Activated CD8-positive, alpha-beta memory T cell treated with anti-CD3 and anti-CD28 coated beads, Interleukin-2, amount 50 U/mL, for 4 hours (primary cell): Measurements from ENCODE around the gene CSNK1G3.
"Not testable (repeated sequence)": the region's sequence is repeated elsewhere in the genome, so short reads cannot be mapped to it uniquely, and the experiment has no call there.

Experiments
- DNase-seq: peaks from one replicate; pipeline ENCODE4 v3.0.0-alpha.2; 2020

Gene CSNK1G3

DNA sequence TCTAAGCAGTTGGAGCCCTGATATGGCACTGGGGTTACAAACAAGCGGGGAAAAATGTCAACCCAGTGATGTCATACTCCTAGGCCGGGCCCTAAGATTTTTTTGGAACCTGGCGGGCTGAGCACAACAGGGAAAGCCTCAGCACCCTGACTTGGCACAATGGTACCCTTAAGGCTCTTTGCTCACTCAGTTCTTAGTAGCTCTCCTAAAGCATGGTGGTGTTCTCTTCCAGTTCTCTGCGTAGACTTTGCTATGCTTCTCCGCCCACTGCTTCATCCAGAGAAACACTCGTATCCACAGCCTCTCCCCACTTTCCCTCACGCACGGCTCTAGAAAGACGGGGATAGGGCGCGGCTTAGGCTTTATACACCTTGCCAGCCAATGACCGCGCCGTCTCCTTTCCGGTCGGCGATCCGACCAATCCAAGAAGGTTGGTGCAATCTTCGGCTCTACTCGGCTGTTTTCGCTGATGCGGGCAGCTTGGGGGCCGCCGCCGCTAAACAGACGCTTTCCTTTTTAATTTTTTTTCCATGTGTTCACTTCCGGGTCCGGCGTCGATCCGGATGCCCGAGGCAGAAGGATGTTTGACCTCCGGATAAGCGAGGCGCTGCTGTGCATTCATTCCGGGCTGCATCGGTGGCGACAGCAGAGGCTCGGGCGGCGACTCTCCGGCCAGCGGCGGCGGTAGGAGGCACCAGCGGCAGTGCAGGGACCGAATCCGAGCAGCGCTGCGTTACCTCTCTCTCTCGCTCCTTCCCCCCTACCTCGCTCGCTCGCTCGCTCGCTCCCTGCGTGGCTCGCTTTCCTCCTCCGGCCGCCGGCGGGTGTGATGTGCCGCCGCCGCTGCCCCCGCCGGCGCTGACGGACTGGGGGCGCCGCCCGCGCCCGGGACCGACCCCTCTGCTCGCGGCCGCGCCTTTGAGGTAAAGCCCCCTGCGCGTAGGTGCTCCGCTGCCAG, at the start of gene CSNK1G3:
TSS of gene CSNK1G3 (plus strand) at position 530 of the 958 bp plus-strand sequence. CDS start 33,487 bp downstream, outside the sequence.
- DNase-seq = peak; percentile 87

DNA sequence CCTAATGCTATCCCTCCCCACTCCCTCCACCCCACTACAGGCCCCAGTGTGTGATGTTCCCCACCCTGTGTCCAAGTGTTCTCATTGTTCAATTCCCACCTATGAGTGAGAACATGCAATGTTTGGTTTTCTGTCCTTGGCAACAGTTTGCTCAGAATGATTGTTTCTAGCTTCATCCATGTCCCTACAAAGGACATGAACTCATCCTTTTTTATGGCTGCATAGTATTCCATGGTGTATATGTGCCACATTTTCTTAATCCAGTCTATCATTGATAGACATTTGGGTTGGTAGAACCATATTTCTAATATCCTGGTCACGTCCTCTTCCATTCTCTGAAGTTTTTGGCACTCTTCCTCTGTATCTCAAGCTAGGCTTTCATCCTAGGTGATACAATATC, 45.1 kb upstream of the CSNK1G3 start:
- not testable (repeated sequence) for DNase-seq

DNA sequence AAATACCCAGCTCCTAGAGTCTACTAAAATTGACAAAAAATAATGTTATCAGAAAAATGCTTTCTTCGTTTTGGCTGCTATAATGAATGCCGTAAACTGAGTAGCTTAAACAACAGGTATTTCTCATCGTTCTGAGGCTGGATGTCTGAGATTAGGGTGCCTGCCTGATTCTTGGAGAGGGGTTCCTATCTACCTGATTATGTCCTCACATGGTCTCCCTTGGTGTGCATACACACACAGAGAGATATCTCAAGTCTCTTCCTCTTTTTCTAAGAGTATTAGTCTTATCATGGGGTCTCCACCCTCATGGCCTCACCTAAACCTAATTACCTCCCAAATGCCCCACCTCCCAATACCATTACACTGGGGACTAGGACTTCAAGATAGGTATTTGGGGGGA, 40.6 kb upstream of the CSNK1G3 start:
- no peak for DNase-seq

DNA sequence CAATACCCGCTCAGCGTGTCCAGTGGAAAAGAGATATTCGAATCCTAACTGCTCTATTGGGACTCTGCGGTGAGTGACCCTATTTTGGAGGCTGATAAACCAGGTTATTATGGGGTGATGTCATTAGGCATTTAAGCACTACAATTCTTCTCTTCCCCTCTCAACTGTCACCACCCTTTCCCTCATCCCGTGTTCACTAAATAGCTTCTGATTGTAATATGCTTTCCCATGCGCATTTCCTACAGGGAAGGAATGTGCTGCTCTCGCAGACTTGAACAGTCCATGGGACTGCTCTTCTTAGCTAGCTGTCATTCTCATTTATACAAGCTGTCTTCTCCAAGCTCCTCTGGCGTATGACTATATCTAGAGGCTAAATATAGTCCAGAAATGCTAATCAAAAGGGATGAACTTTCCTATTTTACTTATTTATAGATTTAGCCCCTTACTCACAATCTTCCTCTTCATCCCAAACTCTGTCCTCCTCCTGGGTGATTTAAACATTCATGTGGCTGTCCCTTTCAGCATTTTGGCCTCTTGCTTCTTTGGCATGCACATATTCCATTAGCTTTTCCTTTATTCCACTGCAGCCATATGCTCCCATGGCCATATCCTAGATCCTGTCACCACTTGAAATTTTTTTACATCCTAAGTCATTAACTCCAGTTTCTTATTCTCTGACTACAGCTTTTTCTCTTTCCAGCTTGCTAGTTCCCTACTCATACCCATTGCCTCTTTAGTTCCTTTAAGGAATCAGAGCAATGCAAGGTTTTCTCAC, 39.6 kb upstream of the CSNK1G3 start:
- DNase-seq = no peak

DNA sequence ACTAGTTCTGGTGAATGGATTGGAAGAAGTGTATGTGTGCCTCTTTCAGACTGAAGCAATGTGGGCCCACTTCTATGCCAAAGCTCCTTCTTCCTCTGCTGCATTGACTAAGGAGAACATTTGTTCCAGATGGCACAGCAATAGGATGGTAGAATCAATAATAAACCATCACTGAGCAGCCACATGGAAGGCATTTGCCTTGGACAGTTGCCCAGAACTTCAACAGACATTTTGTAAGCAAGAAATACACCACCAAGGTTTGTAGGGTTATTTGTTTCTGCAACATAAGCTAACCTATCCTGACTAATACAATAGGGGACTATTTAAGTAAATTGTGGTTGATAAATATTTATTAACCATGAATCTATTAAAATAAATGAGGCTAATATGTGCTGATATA, 37.7 kb upstream of the CSNK1G3 start:
- no peak for DNase-seq

DNA sequence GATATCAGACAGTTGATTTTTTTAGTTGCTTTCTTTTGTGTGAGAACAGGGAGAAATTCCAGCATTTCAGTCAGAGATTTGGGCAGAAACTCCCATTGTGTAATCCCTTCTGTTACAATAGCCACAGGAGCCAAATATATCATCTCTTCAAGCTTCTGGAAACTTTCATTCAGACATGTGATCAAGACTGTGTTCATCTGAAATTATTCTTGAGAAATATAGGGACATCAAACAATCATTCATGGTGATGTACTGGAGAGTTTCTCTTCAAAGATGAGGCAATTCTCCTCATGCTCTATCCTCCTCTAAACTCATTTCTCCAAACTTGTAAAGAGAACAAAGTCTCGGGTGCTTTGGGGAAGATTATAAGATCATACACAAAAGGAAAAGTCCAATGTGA, 35.2 kb upstream of the CSNK1G3 start:
- DNase-seq = no peak

DNA sequence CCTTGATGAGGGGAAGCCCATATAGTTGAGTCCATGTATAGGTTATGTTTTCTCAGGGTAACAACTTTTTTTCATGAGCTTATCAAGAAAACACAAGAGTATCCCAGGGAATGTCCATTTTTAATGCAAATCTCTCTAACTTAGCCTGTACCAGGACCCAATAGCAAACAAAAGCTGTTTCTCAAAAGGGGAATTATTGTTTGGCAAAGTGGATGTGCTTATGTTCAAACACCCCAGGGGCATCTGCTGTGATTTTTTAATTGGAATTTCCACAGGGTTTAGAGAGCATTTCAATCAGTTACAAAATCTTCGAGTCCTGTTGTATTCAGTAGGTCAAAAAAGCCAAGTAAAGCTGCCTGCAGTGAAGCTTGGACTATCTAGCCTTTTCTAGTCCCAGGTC, 33.4 kb upstream of the CSNK1G3 start:
- no peak for DNase-seq

DNA sequence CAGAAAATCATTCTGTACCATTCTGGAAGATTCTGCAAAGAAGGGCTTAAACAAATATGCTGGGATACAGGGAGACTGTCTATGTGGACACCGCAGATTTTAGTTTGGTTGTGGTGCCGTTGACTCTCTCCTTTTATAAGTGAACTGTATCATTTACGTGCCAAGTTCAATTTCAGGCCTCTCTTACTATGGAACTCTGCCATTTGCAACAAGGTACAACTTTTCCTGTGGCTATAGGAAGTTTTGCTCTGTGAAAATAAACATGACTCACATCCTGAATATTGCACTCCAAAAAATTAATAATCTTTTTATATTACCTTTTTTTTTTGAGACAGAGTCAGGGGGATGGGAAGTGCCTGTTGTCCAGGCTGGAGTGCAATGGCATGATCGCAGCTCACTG, 29.7 kb upstream of the CSNK1G3 start:
- no peak for DNase-seq

DNA sequence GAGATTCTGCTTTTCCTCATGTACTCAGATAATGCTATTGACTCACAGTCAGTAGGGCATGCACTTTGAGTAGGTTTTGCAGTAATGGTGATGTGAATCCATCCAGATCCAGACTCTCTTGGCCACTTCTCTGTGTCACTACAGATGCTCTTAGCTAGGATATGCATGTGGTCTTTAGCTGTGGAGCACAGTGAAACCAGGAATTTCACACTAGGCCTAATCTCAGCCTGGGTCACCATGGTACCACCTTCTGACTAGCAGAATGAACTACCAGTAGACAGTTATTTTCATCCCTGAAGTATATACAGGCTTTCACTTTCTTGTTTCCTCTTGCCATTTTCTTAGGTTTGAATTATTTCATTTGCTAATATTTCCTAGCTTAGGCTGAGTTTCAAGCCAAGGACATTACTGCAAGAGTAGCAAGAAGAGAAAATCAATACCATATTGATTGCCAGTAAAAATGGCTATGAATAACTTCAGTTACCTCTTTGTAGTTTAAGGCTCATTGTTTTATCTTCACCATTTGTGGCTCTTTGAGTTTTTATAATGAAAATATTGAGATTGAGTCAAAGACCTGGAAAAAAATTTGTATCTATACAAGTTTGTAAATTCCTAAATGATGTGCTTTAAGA, 28.4 kb upstream of the CSNK1G3 start:
- DNase-seq = no peak

DNA sequence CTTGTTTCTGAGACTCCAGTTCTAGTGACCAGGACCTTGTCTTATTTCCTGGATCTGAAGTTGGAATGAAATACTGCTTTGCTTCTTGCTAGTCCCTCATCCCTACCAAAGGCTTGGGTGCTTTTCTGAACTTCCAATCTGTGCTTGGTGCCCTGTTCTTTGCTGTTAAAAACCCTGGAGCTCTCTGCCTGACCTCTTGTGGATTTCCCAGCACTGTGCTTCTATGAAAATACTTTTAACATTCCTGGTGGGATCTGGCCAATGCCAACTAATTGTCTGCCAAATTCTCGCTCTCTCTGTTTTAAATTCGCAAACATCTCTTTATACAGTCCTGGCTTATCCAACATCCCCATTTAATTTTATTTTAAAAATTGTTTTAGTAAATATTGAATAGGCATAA, 26.7 kb upstream of the CSNK1G3 start:
- no peak for DNase-seq

DNA sequence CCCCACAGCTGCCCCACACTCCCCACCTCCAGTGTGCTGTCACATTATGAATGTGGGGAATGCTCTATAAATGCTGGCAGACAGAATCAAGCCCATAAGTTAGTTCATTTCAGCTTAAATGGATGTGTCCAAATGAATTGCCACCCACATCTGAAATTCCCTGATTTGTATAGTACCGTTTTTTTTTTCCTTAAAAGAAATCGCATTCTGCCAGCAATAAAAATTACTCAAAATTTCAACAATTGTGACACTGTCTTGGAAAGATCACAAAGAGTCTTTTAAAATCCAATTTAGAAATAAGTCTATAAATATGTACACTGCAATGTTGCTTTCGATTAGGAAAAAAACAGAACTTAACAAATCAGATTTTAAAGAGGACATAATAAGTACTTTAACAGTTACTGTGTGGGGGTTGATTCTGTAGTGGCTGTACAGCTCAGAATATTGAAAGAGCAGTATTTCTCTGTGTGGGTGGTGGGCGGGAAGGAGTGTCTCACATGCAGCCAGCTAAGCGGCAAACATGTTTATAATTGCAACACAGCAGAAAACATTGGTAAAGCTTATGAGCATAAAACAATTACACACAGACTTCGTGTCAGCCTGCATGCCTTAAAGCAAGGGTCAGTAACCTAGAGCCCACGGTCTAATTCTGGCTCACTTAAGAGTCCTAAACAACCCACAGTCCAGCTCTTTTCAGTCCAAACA, 24.9 kb upstream of the CSNK1G3 start:
- DNase-seq = no peak

DNA sequence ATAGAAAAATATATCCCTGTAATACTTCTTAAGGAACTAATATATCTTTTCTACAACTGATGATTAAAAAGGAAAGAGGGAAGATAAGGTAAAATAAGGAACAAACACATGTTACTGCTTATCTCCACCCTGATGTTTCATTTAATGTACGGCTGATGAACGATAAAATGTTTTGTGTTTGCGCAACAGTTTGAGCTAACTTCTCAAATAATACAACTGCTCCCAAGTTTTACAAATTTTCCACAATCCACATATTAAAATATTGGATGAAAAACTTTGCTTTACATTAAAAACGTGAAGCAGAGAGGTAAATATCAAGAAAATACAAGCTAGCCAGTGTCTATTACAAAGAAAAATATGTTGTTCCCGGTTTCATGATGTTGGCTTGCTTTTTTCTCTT, 21.0 kb upstream of the CSNK1G3 start:
- no peak for DNase-seq

DNA sequence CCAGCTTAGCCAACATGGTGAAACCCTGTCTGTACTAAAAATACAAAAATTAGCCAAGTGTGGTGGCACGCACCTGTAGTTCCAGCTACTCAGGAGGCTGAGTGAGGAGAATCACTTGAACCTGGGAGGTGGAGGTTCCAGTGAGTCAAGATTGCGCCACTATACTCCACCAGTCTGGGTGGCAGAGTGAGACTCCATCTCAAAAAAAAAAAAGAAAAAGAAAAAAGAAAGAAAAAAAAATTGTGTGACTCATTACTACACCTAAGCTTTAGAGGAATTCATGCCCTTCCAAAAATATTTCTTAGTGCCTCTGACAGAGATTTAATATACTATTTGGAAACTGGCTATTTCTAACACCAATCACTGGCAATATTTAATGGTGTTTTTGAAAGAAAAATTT, 16.8 kb upstream of the CSNK1G3 start:
- DNase-seq = not testable (repeated sequence)

DNA sequence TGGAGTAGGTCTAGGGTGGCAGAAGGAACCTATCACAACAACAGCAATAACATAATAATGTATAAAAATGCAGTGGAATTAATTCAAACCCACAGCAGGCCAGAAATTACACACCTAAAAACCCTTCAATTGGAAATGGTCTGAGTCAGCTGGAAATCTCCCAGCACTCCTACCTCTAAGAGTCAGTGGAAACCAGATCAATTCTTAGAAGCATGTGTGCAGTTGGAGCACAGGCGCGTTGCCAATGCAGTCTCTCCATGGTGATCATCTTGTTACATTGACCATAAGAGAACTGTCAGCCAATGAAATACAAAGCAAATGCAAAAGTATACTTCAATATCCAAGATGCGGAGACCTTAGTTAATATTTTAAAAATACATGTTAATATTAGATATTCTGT, 15.1 kb upstream of the CSNK1G3 start:
- no peak for DNase-seq

DNA sequence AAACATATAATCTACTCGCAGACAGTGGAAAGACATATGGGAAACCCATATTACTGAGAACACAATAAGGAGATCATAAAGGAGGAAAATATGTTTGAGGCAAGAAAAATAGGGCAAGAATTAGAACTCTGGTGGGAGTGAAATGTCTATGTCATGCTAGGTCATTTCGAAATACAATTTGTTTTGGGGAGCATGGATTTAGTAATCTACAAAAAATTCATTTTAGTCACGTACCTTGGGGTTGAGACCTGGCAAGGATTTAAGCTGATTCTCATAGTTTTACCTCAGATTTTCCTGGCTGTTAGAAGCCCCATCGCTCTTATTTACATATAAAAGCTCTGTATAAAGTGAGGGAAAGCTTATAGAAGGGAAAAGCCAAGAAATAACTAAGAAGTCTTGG, 11.5 kb upstream of the CSNK1G3 start:
- DNase-seq = no peak

DNA sequence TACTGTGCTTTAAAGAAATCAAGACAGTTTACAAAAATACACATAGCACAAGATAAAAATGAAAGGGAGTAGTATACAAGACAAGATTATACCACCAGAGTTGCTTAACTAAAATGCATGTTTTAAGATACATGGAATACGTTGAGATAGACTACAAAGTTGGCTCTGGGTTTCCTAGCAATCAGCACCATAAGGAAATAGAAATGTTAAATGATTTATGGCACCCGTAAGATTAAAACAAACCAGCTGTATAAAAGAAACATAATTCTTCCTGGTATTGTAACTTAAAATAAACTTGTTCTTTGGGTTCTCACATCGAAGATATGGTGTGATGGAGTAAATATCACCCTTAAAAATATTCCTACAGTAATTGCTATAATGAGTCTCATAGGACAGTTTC, 9.9 kb upstream of the CSNK1G3 start:
- DNase-seq = no peak

DNA sequence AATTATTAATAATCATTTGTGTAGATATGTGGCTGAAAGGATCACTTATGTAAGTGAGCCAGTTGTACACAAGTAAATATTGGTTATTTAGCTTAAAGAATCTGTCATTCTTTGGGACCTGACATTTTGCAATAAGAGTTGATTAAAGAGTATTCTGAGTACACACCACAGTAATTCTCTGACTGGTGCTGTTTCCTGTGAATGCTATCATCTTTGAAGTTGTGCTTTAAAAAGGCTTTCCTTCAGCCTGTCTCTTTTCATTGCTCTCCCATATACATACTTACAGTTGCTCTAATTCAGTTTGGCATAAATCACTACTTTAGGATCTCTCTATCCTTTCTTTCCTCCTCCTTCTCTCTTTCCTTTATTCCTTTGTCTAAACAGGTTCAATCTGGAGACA, 8.7 kb upstream of the CSNK1G3 start:
- no peak for DNase-seq

DNA sequence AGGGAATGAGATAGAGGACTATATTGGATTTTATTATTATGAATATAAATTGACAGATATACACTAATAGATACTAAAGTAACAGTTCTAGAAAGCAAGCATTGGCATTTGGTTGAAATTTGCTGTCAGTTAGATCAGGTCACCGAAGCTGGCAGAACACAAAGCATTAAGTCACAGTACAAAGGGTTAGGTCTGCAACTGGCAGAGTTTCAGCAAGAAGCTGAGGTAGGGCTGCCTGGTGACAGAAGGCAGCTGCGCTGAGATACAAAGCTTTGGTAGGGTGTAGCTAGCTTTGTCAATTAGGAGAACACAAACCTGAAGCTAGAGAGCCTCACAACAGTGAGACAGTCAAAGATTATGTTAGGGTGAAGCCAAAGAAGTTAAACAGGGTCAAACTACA, 6.3 kb upstream of the CSNK1G3 start:
- no peak for DNase-seq

DNA sequence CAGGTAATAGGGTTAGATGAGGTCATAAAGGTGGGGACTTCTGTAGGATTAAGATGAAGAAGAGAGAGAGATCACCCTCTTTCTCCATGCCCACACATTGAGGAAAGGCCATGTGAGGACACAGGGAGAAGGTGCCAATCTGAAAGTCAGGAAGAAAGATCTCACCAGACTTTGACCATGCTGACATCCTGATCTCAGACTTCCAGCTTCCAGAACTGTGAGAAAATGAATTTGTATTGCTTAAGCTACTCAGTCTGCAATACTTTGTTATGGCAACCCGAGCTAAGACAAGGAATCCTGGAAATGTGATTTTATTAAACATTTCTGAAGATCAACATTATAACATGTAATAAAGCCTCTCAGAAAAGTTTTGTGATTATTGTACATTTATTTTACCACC, 3.5 kb upstream of the CSNK1G3 start:
- DNase-seq = no peak

DNA sequence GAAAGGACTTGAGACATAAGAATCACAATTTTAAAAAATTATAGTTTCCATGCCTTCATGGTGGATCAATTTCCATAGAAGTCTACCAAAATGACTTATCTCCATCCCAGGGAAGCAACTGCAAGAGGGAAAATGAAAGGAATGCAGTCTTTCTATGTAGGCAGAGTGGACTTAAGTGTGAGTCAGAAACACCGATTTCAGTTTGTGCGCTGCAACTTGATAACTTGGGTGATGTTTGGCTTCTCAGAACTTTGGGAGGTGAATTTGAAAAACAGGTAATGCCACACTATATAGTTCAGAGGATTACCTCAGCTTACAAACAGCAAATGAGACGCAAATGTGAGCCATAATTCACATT, 708 bp upstream of the CSNK1G3 start:
- no peak for DNase-seq

DNA sequence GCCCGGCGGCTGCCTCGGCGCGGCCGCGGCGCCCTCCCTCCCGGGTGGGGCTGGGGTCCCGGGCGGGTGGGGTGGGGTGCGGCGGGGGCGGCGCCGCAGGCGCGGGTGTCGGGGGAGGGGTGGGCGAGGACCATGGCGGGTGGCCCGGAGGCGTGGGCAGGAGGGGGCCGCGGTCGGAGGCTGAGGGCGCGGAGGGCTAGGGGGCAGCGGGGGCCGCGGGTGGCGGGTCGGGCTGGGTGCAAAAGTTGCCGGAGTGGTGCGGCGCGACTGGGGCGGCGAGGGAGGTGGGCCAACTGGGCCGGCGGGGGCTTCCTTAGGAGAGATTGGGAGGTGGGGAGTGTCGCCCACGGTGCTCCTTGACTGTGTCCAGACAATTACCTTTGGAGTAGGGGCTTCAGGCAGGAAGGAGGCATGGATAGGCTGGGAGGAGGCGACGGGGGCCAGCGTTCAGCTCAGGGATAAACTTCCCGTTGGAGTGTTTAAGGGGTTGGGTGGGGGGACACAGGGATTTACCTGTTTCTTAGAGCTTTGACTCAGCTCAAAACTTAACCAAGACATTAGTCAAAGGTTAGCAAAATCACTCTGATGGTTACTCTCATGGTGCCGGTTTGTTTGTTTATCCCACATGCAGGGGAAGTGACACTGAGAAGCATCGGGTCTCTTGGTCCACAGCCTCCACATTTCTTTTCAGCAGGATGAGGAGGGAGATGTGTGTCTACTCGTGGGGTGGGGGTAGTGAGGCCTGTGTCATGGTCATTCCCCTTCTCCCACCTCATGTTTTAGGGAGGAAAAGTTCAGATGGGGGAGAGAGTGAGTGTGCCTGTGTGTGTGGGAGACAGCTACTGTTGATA, 859 bp downstream of the CSNK1G3 start:
- DNase-seq = peak; percentile 36
